VCaP (cell line): ENCODE results near the gene VPS35L.

Experiments
- H3K27ac ChIP-seq: fragments of 450-650 bp; 2 replicates; pipeline ENCODE4 v1.5.1; 2017
- TF ChIP-seq, protein P1 (sequence below): fragments of 450-650 bp; conservative IDR thresholded peaks from 2 replicates; pipeline ENCODE4 v1.5.1; 2017; ENCODE audit warnings: mild to moderate bottlenecking, moderate library complexity

VPS35L gene

DNA sequence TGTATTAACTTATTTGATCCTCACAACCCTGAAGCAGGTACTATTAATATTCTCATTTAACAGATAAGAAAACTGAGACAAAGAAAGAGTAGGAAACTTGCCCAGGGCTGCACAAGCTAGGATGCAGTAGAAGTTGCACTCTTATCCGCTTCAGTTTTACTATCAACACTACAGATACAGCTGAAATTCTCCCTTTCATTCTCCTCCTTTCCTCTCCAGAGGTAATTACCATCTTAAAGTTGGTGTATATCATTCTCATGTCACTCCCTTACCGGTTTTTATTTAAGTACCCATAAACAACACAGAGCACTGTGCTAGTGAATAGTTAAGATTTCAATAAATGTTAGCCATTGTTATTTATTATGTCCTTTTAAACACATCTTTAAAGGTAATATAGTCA, 37.1 kb upstream of the VPS35L start:
- TF ChIP-seq, protein P1, sequence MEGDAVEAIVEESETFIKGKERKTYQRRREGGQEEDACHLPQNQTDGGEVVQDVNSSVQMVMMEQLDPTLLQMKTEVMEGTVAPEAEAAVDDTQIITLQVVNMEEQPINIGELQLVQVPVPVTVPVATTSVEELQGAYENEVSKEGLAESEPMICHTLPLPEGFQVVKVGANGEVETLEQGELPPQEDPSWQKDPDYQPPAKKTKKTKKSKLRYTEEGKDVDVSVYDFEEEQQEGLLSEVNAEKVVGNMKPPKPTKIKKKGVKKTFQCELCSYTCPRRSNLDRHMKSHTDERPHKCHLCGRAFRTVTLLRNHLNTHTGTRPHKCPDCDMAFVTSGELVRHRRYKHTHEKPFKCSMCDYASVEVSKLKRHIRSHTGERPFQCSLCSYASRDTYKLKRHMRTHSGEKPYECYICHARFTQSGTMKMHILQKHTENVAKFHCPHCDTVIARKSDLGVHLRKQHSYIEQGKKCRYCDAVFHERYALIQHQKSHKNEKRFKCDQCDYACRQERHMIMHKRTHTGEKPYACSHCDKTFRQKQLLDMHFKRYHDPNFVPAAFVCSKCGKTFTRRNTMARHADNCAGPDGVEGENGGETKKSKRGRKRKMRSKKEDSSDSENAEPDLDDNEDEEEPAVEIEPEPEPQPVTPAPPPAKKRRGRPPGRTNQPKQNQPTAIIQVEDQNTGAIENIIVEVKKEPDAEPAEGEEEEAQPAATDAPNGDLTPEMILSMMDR, result no peak
- no peak overlapping the region for H3K27ac ChIP-seq

DNA sequence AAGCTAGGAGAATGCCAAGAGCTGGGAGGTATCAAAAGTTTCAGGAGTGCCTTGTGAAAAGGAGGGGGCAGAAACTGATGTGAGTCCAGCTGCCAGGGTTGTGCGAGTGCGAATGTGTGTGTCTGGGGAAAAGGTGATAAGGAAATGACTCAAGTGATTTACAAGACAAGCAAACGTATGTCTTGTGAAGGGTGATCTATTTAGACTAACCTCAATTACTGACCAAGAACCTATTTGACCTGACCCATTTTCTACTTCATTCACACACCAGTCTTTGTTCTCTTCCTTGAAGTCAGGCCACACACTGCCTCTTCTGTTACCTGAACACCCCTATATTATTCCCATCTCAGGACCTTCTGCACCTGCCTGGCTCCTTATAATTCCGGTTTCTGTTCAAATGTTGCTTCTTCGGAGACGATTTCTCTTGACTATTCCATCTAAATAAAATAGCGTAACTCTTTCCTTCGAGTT, 34.6 kb upstream of the VPS35L start:
- TF ChIP-seq, protein P1, result no peak
- peak overlapping the region; percentile 80 for H3K27ac ChIP-seq

GRCh38 chr16:19521471-19522396, 33.8 kb upstream of the VPS35L start, which contains the start of gene GDE1:
Gene GDE1 (minus strand): TSS chr16:19522098. CDS start chr16:19521964, 134 bp downstream.
- peak within 1 kb of the TSS; percentile 80 for H3K27ac ChIP-seq
- TF ChIP-seq, protein P1, result peak; percentile 42

DNA sequence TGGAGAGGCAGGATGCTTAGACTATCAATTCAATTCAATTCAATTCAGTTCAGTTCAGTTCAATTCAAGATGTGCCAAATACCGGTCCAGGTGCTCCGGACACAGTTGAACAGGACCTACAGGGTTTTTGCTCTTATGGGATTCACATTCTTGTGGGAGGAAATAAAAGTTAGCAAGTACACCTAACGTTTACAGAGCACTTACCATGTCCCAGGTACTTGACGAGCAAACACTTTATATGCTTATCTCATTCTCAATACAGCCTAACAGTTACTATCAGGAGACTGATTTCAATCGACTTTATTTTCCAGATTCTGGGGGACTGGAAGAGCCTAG, 33.1 kb upstream of the VPS35L start:
- TF ChIP-seq, protein P1, result no peak
- H3K27ac ChIP-seq, result peak overlapping the region; percentile 80

DNA sequence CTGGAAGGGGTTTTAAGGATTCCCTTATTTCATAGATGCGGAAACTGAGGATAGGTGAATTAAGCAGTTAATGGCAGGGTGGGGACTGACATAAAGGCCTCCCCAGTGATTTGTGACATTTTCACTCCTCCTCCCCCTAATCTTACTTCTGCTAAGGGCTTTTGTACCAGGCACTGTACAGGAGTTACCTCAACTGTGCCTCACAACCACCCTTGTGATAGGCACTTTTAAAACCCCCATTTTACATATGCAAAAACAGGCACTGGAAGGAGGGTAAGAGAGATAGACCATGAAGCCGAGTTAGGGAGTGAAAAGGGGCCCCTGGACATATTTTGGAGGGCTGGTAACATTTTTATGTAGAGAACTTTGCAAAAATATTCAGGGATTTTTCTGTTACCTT, 32.7 kb upstream of the VPS35L start:
- H3K27ac ChIP-seq, result peak overlapping the region; percentile 80
- TF ChIP-seq, protein P1, result no peak

DNA sequence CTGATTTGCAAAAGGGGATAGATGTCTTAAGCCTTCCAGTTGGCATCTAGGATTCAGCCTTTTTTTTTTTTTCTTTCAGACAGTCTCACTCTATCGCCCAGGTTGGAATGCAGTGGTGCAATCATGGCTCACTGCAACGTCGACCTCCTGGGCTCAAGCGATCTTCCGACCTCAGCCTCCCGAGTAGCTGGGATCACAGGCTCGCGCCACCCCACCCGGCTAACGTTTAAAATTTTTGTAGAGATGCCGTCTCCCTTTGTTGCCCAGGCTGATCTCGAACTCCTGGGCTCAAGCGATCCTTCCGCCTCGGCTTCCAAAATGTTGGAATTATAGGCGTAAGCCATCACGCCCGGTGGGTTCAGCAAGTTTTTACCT, 32.3 kb upstream of the VPS35L start:
- TF ChIP-seq, protein P1, result no peak
- no peak overlapping the region; the same call in 1 of the 2 replicates for H3K27ac ChIP-seq

- TF ChIP-seq, protein P1, result no peak
- peak within 1 kb of the TSS; percentile 80 for H3K27ac ChIP-seq
Observed at GRCh38 chr16:19523559-19524355, 31.7 kb upstream of the VPS35L start, which contains the start of gene CCP110. Gene CCP110 (plus strand): TSS chr16:19523942. CDS start chr16:19527882, 3,940 bp downstream.
